ENCODE results near the gene VGLL4. TPM values are rescaled to one million over a fixed set of nuclear protein-coding genes. Genes with fewer than 3 reads are reported as not detected.
A peak's percentile ranks its signal among the peaks of the same experiment; 100 is the strongest.

VGLL4 gene
- total and polyA plus RNA-seq, 2 experiments from 2014 or later, result 30.9 to 46.5 TPM

- in situ Hi-C loops (cut with MboI), result no loop called here
- H3K79me2 ChIP-seq (ENCODE audit: insufficient read depth), result peaks cover 100% of the 10 kb centered on the region
- peaks cover 12% of the 10 kb centered on the region; the same call in 1 of the 2 replicates for H4K20me1 ChIP-seq (ENCODE audit: insufficient read depth)
- TF ChIP-seq EZH2 (IDR thresholded peaks at IDR 0.05; ENCODE audit: insufficient read depth, poor library complexity, severe bottlenecking), result no peak
- TF ChIP-seq EZH2phosphoT487 (IDR thresholded peaks at IDR 0.05; ENCODE audit: insufficient read depth, low read depth), result no peak
- H3K27ac ChIP-seq, result no peak overlapping the region
- H3K9me2 ChIP-seq (ENCODE audit: insufficient read depth), result 0 out of 2 replicates have a peak, but pooled peaks cover 4% of the 10 kb centered on the region
- no peak overlapping the region for H3K9ac ChIP-seq
- no peaks in the 10 kb centered on the region for H3K9me3 ChIP-seq (ENCODE audit: low read depth)
- no peak overlapping the region for H3K4me2 ChIP-seq (ENCODE audit: unreplicated experiment)
- H3K36me3 ChIP-seq (ENCODE audit: low read depth), result no peaks in the 10 kb centered on the region
- H3F3A ChIP-seq (ENCODE audit: insufficient read depth), result peaks cover 14% of the 10 kb centered on the region
- no peak overlapping the region for H2AFZ ChIP-seq
- peaks cover 14% of the 10 kb centered on the region for H3K4me1 ChIP-seq (ENCODE audit: insufficient read depth)
- DNase-seq, result no peak
- H3K27me3 ChIP-seq (replicated peaks; ENCODE audit: insufficient read depth), result no peaks in the 10 kb centered on the region
- WGBS, 2 experiments (ENCODE audit: low coverage in 1 of 2, low lambda C conversion rate in 2 of 2, missing lambda C conversion rate in 2 of 2), result 97 to 98% methylated on average over 5 of the region's 5 CpGs
- no peak overlapping the region for H3K4me3 ChIP-seq
These were observed 18.2 kb downstream of the VGLL4 start for GRCh38 chr3:11625376-11626083.

GRCh38 chr3:11624704-11625375 is 18.9 kb downstream of the VGLL4 start:
- peaks cover 12% of the 10 kb centered on the region; the same call in 1 of the 2 replicates for H4K20me1 ChIP-seq (ENCODE audit: insufficient read depth)
- H2AFZ ChIP-seq, result no peak overlapping the region
- H3K4me3 ChIP-seq, result no peak overlapping the region
- 86 to 88% methylated on average over 7 of the region's 7 CpGs for WGBS, 2 experiments (ENCODE audit: low coverage in 1 of 2, low lambda C conversion rate in 2 of 2, missing lambda C conversion rate in 2 of 2)
- in situ Hi-C loops (cut with MboI), result no loop called here
- H3K9me2 ChIP-seq (ENCODE audit: insufficient read depth), result 0 out of 2 replicates have a peak, but pooled peaks cover 4% of the 10 kb centered on the region
- H3K4me2 ChIP-seq (ENCODE audit: unreplicated experiment), result no peak overlapping the region
- TF ChIP-seq EZH2phosphoT487 (IDR thresholded peaks at IDR 0.05; ENCODE audit: insufficient read depth, low read depth) (no peak), EZH2 (IDR thresholded peaks at IDR 0.05; ENCODE audit: insufficient read depth, poor library complexity, severe bottlenecking) (no peak)
- no peak overlapping the region; the same call in 1 of the 2 replicates for H3K27ac ChIP-seq
- peaks cover 10% of the 10 kb centered on the region for H3F3A ChIP-seq (ENCODE audit: insufficient read depth)
- no peaks in the 10 kb centered on the region for H3K9me3 ChIP-seq (ENCODE audit: low read depth)
- H3K79me2 ChIP-seq (ENCODE audit: insufficient read depth), result peaks cover 100% of the 10 kb centered on the region
- H3K36me3 ChIP-seq (ENCODE audit: low read depth), result no peaks in the 10 kb centered on the region
- peaks cover 9% of the 10 kb centered on the region for H3K4me1 ChIP-seq (ENCODE audit: insufficient read depth)
- H3K9ac ChIP-seq, result no peak overlapping the region
- no peaks in the 10 kb centered on the region for H3K27me3 ChIP-seq (replicated peaks; ENCODE audit: insufficient read depth)
- no peak for DNase-seq

DNA sequence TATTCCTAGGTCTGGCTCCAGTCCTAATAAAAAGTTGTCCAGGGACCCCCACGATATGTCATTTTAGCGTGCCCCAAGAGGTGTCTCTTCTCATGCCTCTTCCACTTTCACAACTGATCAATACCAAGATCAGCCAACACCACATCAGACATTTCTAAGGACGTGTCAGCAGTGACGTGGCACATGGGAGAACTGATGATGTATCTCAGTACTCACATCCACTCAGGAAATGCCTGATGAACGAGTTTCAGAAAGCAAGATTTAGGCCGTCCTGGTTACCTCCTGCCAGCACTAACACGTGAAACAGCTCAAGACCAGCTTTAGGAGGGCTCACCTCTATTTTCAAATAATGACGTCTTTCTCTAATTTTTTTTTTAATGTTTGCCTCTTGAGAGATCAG is 19.6 kb downstream of the VGLL4 start:
- Histone ChIP-seq H3K27me3 (replicated peaks; ENCODE audit: insufficient read depth) (no peaks in the 10 kb centered on the region), H3K9me3 (ENCODE audit: low read depth) (no peaks in the 10 kb centered on the region), H3K9me2 (ENCODE audit: insufficient read depth) (0 out of 2 replicates have a peak, but pooled peaks cover 4% of the 10 kb centered on the region), H3K79me2 (ENCODE audit: insufficient read depth) (peaks cover 100% of the 10 kb centered on the region), H3K36me3 (ENCODE audit: low read depth) (no peaks in the 10 kb centered on the region), H3K4me1 (ENCODE audit: insufficient read depth) (peaks cover 4% of the 10 kb centered on the region; the same call in 1 of the 2 replicates), H3K9ac (no peak overlapping the region), H4K20me1 (ENCODE audit: insufficient read depth) (peaks cover 12% of the 10 kb centered on the region; the same call in 1 of the 2 replicates), H3F3A (ENCODE audit: insufficient read depth) (peaks cover 9% of the 10 kb centered on the region), H2AFZ (no peak overlapping the region), H3K27ac (no peak overlapping the region; the same call in 1 of the 2 replicates), H3K4me3 (no peak overlapping the region), H3K4me2 (ENCODE audit: unreplicated experiment) (no peak overlapping the region)
- WGBS, 2 experiments (ENCODE audit: low coverage in 1 of 2, low lambda C conversion rate in 2 of 2, missing lambda C conversion rate in 2 of 2), result 68 to 73% methylated on average over 8 of the region's 8 CpGs
- TF ChIP-seq EZH2phosphoT487 (IDR thresholded peaks at IDR 0.05; ENCODE audit: insufficient read depth, low read depth), result no peak
- TF ChIP-seq EZH2 (IDR thresholded peaks at IDR 0.05; ENCODE audit: insufficient read depth, poor library complexity, severe bottlenecking), result no peak
- DNase-seq, result peak; percentile 56
- in situ Hi-C loops (cut with MboI), result no loop called here

DNA sequence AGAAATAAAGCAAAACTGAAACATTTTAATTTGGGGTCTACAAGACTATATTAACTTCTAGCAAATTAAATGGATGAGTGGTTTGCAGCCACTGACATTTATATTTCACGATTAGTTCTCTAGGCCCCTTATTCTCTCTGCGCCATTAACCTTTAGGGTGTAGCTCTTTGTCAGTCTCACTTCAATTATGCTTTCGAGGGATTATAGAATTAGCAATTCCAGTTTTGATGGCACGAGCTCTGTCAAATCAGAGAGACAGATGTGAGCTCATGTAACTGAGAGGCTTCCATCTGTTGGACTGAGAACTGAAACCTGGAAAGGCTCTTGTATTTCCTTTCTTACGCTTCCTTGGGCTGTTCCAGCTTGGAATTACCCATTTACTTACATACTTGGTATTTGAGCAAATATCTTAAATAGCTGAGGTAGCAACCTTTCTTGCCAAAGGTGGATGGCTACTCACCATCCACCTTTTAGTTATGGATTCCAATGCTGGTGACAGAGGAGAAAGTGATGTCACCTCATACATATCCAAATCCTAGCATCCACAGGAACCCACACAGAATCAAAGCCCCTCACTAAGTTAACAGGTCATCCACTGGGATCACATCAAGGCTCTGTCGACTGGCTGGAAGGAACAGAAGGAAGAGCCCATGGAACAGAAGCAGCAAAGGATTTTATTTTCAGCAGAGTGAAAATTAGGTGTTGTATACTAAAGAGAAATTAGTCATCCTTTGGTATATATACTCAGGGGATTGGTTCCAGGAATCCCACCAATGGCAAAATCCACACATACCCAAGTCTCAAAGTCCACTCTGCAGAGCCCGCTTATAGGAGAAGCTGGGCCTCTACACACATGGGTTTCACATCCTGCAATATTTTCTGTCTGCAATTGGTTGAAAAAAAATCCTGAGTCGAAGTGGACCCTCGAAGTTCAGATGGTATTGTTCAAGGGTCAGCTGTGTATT is 20.8 kb downstream of the VGLL4 start:
- Histone ChIP-seq H3K4me2 (ENCODE audit: unreplicated experiment) (no peak overlapping the region), H3K27ac (no peak overlapping the region), H3K9ac (no peak overlapping the region), H4K20me1 (ENCODE audit: insufficient read depth) (peaks cover 17% of the 10 kb centered on the region; the same call in 1 of the 2 replicates), H3K36me3 (ENCODE audit: low read depth) (no peaks in the 10 kb centered on the region), H3K9me2 (ENCODE audit: insufficient read depth) (0 out of 2 replicates have a peak, but pooled peaks cover 4% of the 10 kb centered on the region), H3K9me3 (ENCODE audit: low read depth) (no peaks in the 10 kb centered on the region), H3K27me3 (replicated peaks; ENCODE audit: insufficient read depth) (no peaks in the 10 kb centered on the region), H3K4me1 (ENCODE audit: insufficient read depth) (no peaks in the 10 kb centered on the region), H3K4me3 (no peak overlapping the region), H2AFZ (no peak overlapping the region), H3K79me2 (ENCODE audit: insufficient read depth) (peaks cover 100% of the 10 kb centered on the region), H3F3A (ENCODE audit: insufficient read depth) (peaks cover 5% of the 10 kb centered on the region)
- in situ Hi-C loops (cut with MboI), result no loop called here
- WGBS, 2 experiments (ENCODE audit: low coverage in 1 of 2, low lambda C conversion rate in 2 of 2, missing lambda C conversion rate in 2 of 2), result 69 to 71% methylated on average over 9 of the region's 9 CpGs
- TF ChIP-seq EZH2phosphoT487 (IDR thresholded peaks at IDR 0.05; ENCODE audit: insufficient read depth, low read depth), result no peak
- DNase-seq, result no peak

Data from GM23248 (cell line).